ENCODE measurements around the gene TCF3. TPM values are rescaled to one million over a fixed set of nuclear protein-coding genes. Genes with fewer than 3 reads are reported as not detected.
A peak's percentile ranks its signal among the peaks of the same experiment; 100 is the strongest.

The TCF3 gene
- total RNA-seq, 1 donor: 55.0 TPM

DNA sequence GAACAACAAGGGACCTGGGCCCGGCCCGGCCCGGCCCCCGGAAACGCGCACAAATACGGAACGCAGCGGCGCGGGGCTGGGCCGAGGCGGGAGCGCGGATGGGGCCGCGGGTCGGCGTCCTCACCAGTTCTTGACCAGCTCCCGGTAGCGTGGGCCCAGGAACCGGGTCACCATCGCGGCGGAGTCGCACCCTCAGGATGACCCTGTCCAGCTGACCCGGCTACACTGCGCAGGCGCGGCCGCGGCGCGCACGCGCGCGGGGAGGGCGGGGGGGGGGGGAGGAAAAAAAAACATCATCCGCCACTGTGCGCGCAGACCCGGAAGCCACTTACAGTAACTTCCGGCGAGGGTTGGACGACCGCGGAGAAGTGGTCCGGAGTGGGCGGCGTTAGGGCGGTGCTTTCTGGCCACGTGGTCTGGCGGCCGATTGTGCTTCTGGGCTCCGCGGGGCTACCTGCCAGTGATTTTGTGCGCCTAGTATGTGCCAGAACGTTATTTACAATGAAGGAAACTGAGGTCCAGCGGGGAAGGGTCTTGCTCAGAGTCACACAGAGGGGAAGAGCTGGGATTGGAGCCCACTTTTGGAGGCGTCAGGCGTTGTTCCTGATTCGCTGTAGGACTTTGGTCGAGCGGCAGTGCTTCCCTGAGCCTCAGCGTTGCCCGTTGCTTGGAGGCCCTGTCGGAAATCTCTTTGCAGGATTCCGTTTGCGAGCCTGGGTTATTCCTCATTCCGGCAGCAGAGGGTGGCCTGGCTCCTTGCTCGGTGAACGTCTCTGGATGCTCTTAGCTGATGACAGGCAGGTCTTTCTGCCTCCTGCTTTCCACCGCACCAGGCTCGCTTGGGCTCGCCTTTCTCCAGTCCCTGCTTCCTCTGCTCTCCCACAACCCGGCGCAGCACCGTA, 46.9 kb downstream of the TCF3 start, which contains the start of gene UQCR11:
UQCR11 (minus strand) TSS at position 227 of the 902 bp plus-strand sequence; CDS start at position 174, 53 bp downstream.
- Histone ChIP-seq H2AFZ (ENCODE audit: low read length) (peak within 1 kb of the TSS; percentile 98), H3K79me2 (ENCODE audit: insufficient read depth, low read length) (peaks cover 46% of the 10 kb centered on the region), H3K4me2 (ENCODE audit: insufficient read depth, low read length) (peak within 1 kb of the TSS; percentile 100), H3K4me1 (ENCODE audit: insufficient read depth, low read length) (peaks cover 15% of the 10 kb centered on the region), H3K36me3 (ENCODE audit: insufficient read depth, low read length) (no peaks in the 10 kb centered on the region), H4K20me1 (ENCODE audit: insufficient read depth, low read length) (peaks cover 21% of the 10 kb centered on the region), H3K27me3 (ENCODE audit: insufficient read depth, low read length) (no peaks in the 10 kb centered on the region), H3K27ac (ENCODE audit: low read depth, low read length) (peak within 1 kb of the TSS; percentile 95), H3K9me3 (ENCODE audit: low read depth, low read length) (no peaks in the 10 kb centered on the region), H3K4me3 (ENCODE audit: insufficient read depth, low read length) (peak within 1 kb of the TSS; percentile 96)
- TF ChIP-seq, protein P1, sequence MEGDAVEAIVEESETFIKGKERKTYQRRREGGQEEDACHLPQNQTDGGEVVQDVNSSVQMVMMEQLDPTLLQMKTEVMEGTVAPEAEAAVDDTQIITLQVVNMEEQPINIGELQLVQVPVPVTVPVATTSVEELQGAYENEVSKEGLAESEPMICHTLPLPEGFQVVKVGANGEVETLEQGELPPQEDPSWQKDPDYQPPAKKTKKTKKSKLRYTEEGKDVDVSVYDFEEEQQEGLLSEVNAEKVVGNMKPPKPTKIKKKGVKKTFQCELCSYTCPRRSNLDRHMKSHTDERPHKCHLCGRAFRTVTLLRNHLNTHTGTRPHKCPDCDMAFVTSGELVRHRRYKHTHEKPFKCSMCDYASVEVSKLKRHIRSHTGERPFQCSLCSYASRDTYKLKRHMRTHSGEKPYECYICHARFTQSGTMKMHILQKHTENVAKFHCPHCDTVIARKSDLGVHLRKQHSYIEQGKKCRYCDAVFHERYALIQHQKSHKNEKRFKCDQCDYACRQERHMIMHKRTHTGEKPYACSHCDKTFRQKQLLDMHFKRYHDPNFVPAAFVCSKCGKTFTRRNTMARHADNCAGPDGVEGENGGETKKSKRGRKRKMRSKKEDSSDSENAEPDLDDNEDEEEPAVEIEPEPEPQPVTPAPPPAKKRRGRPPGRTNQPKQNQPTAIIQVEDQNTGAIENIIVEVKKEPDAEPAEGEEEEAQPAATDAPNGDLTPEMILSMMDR (IDR thresholded peaks at IDR 0.05; ENCODE audit: extremely low read depth, low read depth, low read length): peak; percentile 68
- peak; percentile 100 for DNase-seq (ENCODE audit: insufficient read length, low spot score, missing footprints)

DNA sequence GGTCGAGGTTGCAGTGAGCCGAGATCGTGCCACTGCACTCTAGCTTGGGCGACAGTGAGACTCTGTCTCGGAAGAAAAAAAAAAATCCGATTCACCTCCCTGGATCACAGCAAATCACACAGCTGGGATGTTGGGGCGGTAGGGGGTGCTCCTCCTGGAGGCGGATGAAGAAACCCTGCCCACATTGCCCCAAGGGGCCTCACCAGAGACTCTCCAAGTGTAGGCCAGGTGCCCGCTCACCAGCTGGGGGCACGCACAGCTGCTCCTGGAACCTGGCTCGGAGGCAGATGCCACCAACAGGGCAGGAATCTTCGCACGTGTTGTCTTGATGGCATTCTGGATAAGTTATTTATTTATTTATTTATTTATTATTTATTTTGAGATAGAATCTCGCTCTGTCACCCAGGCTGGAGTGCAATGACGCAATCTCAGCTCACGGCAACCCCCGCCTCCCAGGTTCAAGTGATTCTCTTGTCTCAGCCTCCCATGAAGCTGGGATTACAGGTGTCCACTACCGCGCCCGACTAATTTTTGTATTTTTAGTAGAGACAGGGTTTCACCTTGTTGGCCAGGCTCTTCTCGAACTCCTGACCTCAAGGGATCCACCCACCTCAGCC, 50.2 kb downstream of the TCF3 start:
- H3K36me3 ChIP-seq (ENCODE audit: insufficient read depth, low read length): peaks cover 19% of the 10 kb centered on the region
- H3K4me2 ChIP-seq (ENCODE audit: insufficient read depth, low read length): no peak overlapping the region
- H3K27ac ChIP-seq (ENCODE audit: low read depth, low read length): no peak overlapping the region
- H4K20me1 ChIP-seq (ENCODE audit: insufficient read depth, low read length): peaks cover 35% of the 10 kb centered on the region
- H3K79me2 ChIP-seq (ENCODE audit: insufficient read depth, low read length): peaks cover 70% of the 10 kb centered on the region
- H3K27me3 ChIP-seq (ENCODE audit: insufficient read depth, low read length): no peaks in the 10 kb centered on the region
- no peaks in the 10 kb centered on the region for H3K9me3 ChIP-seq (ENCODE audit: low read depth, low read length)
- H3K4me3 ChIP-seq (ENCODE audit: insufficient read depth, low read length): no peak overlapping the region
- TF ChIP-seq, protein P1 (IDR thresholded peaks at IDR 0.05; ENCODE audit: extremely low read depth, low read depth, low read length): no peak
- no peak for DNase-seq (ENCODE audit: insufficient read length, low spot score, missing footprints)
- peaks cover 15% of the 10 kb centered on the region for H3K4me1 ChIP-seq (ENCODE audit: insufficient read depth, low read length)
- H2AFZ ChIP-seq (ENCODE audit: low read length): no peak overlapping the region

DNA sequence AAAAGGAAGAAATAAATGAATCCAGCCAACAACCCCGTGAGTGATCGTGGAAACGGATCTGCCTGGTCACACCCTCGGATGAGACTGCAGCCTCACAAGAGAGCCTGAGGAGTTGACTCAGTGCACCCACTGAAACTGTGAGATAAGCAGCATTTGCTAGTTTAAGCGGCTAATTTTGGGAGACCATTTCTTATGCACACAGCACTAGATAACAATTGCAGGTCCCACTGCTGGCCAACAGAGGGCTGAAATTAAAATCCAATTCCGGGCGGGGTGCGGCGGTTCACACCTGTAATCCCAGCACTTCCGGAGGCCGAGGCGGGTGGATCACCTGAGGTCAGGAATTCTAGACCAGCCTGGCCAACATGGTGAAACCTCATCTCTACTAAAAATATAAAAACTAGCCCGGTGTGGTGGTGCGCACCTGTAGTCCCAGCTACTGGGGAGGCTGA, 50.8 kb downstream of the TCF3 start:
- Histone ChIP-seq H4K20me1 (ENCODE audit: insufficient read depth, low read length) (peaks cover 35% of the 10 kb centered on the region), H3K4me1 (ENCODE audit: insufficient read depth, low read length) (peaks cover 13% of the 10 kb centered on the region), H3K4me2 (ENCODE audit: insufficient read depth, low read length) (no peak overlapping the region), H3K36me3 (ENCODE audit: insufficient read depth, low read length) (peaks cover 25% of the 10 kb centered on the region), H3K9me3 (ENCODE audit: low read depth, low read length) (no peaks in the 10 kb centered on the region), H3K4me3 (ENCODE audit: insufficient read depth, low read length) (no peak overlapping the region), H3K27me3 (ENCODE audit: insufficient read depth, low read length) (no peaks in the 10 kb centered on the region), H3K27ac (ENCODE audit: low read depth, low read length) (no peak overlapping the region), H2AFZ (ENCODE audit: low read length) (no peak overlapping the region), H3K79me2 (ENCODE audit: insufficient read depth, low read length) (peaks cover 70% of the 10 kb centered on the region)
- DNase-seq (ENCODE audit: insufficient read length, low spot score, missing footprints): no peak
- TF ChIP-seq, protein P1 (IDR thresholded peaks at IDR 0.05; ENCODE audit: extremely low read depth, low read depth, low read length): no peak

DNA sequence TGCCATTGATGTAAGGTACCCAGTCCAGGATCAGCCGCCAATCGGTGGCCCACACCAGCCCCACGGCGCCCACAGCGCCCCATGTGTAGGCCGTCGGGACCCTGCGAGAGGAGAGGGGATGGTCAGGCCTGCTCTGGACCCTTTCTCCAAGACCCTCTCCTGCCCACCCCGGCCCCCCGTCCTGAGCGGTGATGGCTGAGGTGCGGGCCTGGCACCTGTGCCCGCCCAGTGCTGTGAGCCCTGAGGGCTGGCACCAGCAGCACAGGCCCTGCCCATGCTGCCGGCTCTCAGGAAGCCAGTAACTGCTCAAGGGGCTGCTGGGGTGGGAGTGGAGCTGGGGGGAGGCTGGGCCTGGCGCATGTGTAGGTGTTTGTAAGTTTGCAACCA, 53.0 kb downstream of the TCF3 start:
- TF ChIP-seq, protein P1 (IDR thresholded peaks at IDR 0.05; ENCODE audit: extremely low read depth, low read depth, low read length): no peak
- H3K4me3 ChIP-seq (ENCODE audit: insufficient read depth, low read length): no peak overlapping the region
- H3K27me3 ChIP-seq (ENCODE audit: insufficient read depth, low read length): no peaks in the 10 kb centered on the region
- no peak overlapping the region for H3K27ac ChIP-seq (ENCODE audit: low read depth, low read length)
- peaks cover 62% of the 10 kb centered on the region for H3K79me2 ChIP-seq (ENCODE audit: insufficient read depth, low read length)
- H4K20me1 ChIP-seq (ENCODE audit: insufficient read depth, low read length): peaks cover 35% of the 10 kb centered on the region
- H3K36me3 ChIP-seq (ENCODE audit: insufficient read depth, low read length): peaks cover 35% of the 10 kb centered on the region
- no peak overlapping the region for H2AFZ ChIP-seq (ENCODE audit: low read length)
- no peak overlapping the region for H3K4me2 ChIP-seq (ENCODE audit: insufficient read depth, low read length)
- H3K9me3 ChIP-seq (ENCODE audit: low read depth, low read length): no peaks in the 10 kb centered on the region
- peaks cover 5% of the 10 kb centered on the region for H3K4me1 ChIP-seq (ENCODE audit: insufficient read depth, low read length)
- DNase-seq (ENCODE audit: insufficient read length, low spot score, missing footprints): no peak

Data from osteoblast (primary cell).